H9 (cell line): ENCODE measurements around the gene TSHZ1. TPM values are rescaled to one million over a fixed set of nuclear protein-coding genes. Genes with fewer than 3 reads are reported as not detected.

Experiments used
- DNase-seq: peaks from one replicate; pipeline ENCODE4 v3.0.0-alpha.2; 2017
- H2AFZ ChIP-seq: one replicate; pipeline ENCODE4 v1.6.1; 2013; ENCODE audit warnings: mild to moderate bottlenecking, low read length, control low read depth, moderate library complexity
- H2AK5ac ChIP-seq: 2 replicates; pipeline ENCODE4 v1.6.1; 2013; ENCODE audit warnings: low read length, control low read depth, mixed read lengths; ENCODE audit not compliant: insufficient read length
- H2BK120ac ChIP-seq: one replicate; pipeline ENCODE4 v1.6.1; 2013; ENCODE audit warnings: low read depth, mild to moderate bottlenecking, low read length, control low read depth, inconsistent platforms; ENCODE audit not compliant: poor library complexity, severe bottlenecking
- H2BK12ac ChIP-seq: 2 replicates; pipeline ENCODE4 v1.6.1; 2013; ENCODE audit warnings: low read length, control low read depth, mixed read lengths, low read depth; ENCODE audit not compliant: insufficient read length
- H2BK15ac ChIP-seq: 2 replicates; pipeline ENCODE4 v1.6.1; 2013; ENCODE audit warnings: low read depth, low read length, control low read depth
- H2BK20ac ChIP-seq: one replicate; pipeline ENCODE4 v1.6.1; 2013; ENCODE audit warnings: low read depth, mild to moderate bottlenecking, low read length, control low read depth, inconsistent platforms; ENCODE audit not compliant: poor library complexity, severe bottlenecking
- H2BK5ac ChIP-seq: 2 replicates; pipeline ENCODE4 v1.6.1; 2013; ENCODE audit warnings: low read length, control low read depth, mixed read lengths; ENCODE audit not compliant: insufficient read length
- H3K14ac ChIP-seq: 2 replicates; pipeline ENCODE4 v1.6.1; 2013; ENCODE audit warnings: low read length, control low read depth; ENCODE audit not compliant: insufficient read depth
- H3K18ac ChIP-seq: 2 replicates; pipeline ENCODE4 v1.6.1; 2013; ENCODE audit warnings: low read depth, mild to moderate bottlenecking, mixed read lengths, low read length, control low read depth; ENCODE audit not compliant: insufficient read length
- H3K23ac ChIP-seq: 2 replicates; pipeline ENCODE4 v1.6.1; 2013; ENCODE audit warnings: low read length, control low read depth, mixed read lengths, low read depth; ENCODE audit not compliant: insufficient read length
- H3K23me2 ChIP-seq: 2 replicates; pipeline ENCODE4 v1.6.1; 2013; ENCODE audit warnings: low read depth, mild to moderate bottlenecking, mixed read lengths, low read length, control low read depth; ENCODE audit not compliant: insufficient read length, poor library complexity, severe bottlenecking
- H3K27ac ChIP-seq: 2 replicates; pipeline ENCODE4 v1.5.1; 2013; ENCODE audit warnings: low read length, control low read depth, mixed read lengths, low read depth; ENCODE audit not compliant: insufficient read length
- H3K27me3 ChIP-seq: 2 replicates; pipeline ENCODE4 v1.6.1; 2013; ENCODE audit warnings: low read length, control low read depth, inconsistent platforms; ENCODE audit not compliant: insufficient read depth
- H3K4ac ChIP-seq: 2 replicates; pipeline ENCODE4 v1.6.1; 2013; ENCODE audit warnings: low read depth, mild to moderate bottlenecking, control low read depth, inconsistent platforms, low read length, moderate library complexity
- H3K4me1 ChIP-seq: 2 replicates; pipeline ENCODE4 v1.6.1; 2013; ENCODE audit warnings: low read length, control low read depth, inconsistent platforms; ENCODE audit not compliant: insufficient read depth
- H3K4me2 ChIP-seq: 2 replicates; pipeline ENCODE4 v1.6.1; 2013; ENCODE audit warnings: low read length, control low read depth, mixed read lengths; ENCODE audit not compliant: insufficient read length, insufficient read depth
- H3K56ac ChIP-seq: 2 replicates; pipeline ENCODE4 v1.6.1; 2013; ENCODE audit warnings: low read depth, mild to moderate bottlenecking, mixed read lengths, low read length, control low read depth; ENCODE audit not compliant: insufficient read length
- H3K79me1 ChIP-seq: 2 replicates; pipeline ENCODE4 v1.6.1; 2013; ENCODE audit warnings: low read depth, mild to moderate bottlenecking, moderate library complexity, low read length, control low read depth, inconsistent platforms; ENCODE audit not compliant: insufficient read depth, poor library complexity, severe bottlenecking
- H3K79me2 ChIP-seq: 2 replicates; pipeline ENCODE4 v1.6.1; 2013; ENCODE audit warnings: low read length, control low read depth, inconsistent platforms; ENCODE audit not compliant: insufficient read depth
- H3K9ac ChIP-seq: 2 replicates; pipeline ENCODE4 v1.6.1; 2013; ENCODE audit warnings: low read length, control low read depth, mixed read lengths; ENCODE audit not compliant: insufficient read length; ENCODE audit errors: extremely low read depth
- H3K9me3 ChIP-seq: one replicate; pipeline ENCODE4 v1.6.1; 2013; ENCODE audit warnings: low read depth, low read length, inconsistent platforms; ENCODE audit not compliant: control insufficient read depth
- H3T11ph ChIP-seq: one replicate; pipeline ENCODE4 v1.6.1; 2013; ENCODE audit warnings: mild to moderate bottlenecking, low read length, control low read depth, inconsistent platforms
- H4K20me1 ChIP-seq: one replicate; pipeline ENCODE4 v1.6.1; 2013; ENCODE audit not compliant: control insufficient read depth, insufficient read length, insufficient read depth
- H4K5ac ChIP-seq: 2 replicates; pipeline ENCODE4 v1.6.1; 2013; ENCODE audit warnings: low read depth, mild to moderate bottlenecking, mixed read lengths, low read length, control low read depth; ENCODE audit not compliant: insufficient read length
- H4K8ac ChIP-seq: replicated peaks from 2 replicates; pipeline ENCODE4 v1.6.1; 2013; ENCODE audit warnings: low read length, control low read depth, mixed read lengths, low read depth; ENCODE audit not compliant: insufficient read length
- H4K91ac ChIP-seq: 2 replicates; pipeline ENCODE4 v1.6.1; 2013; ENCODE audit warnings: low read depth, mild to moderate bottlenecking, moderate library complexity, mixed read lengths, low read length, control low read depth; ENCODE audit not compliant: insufficient read length
- H3K27ac Mint-ChIP-seq, 3 experiments: 2 replicates in 2 of 3; 3 replicates in 1 of 3; pipeline ENCODE4 v1.8.0; 2020 to 2021; ENCODE audit warnings: mixed read lengths in 3 of 3, mild to moderate bottlenecking in 1 of 3, moderate library complexity in 1 of 3
- H3K27me3 Mint-ChIP-seq: 2 replicates; pipeline ENCODE4 v1.8.0; 2021; ENCODE audit warnings: low read depth, mild to moderate bottlenecking, moderate library complexity, mixed read lengths
- H3K36me3 Mint-ChIP-seq, 3 experiments: 2 replicates in 2 of 3; 3 replicates in 1 of 3; pipeline ENCODE4 v1.8.0; 2020 to 2021; ENCODE audit warnings: low read depth in 3 of 3, mixed read lengths in 3 of 3; ENCODE audit not compliant: insufficient read depth in 1 of 3
- H3K4me1 Mint-ChIP-seq, 2 experiments: 2 replicates each; pipeline ENCODE4 v1.8.0; 2020; ENCODE audit warnings: mixed read lengths in 2 of 2
- H3K4me3 Mint-ChIP-seq, 2 experiments: 2 replicates in 1 of 2; 3 replicates in 1 of 2; pipeline ENCODE4 v1.8.0; 2020 to 2021; ENCODE audit warnings: mild to moderate bottlenecking in 2 of 2, mixed read lengths in 2 of 2, moderate library complexity in 1 of 2
- H3K9me3 Mint-ChIP-seq, 2 experiments: 2 replicates in 1 of 2; 3 replicates in 1 of 2; pipeline ENCODE4 v1.8.0; 2020; ENCODE audit warnings: mild to moderate bottlenecking in 2 of 2, mixed read lengths in 2 of 2, moderate library complexity in 1 of 2
- CTCF ChIP-seq: fragments of 200-600 bp; sonication (generic); conservative IDR thresholded peaks from 3 replicates; pipeline ENCODE4 v1.8.0; 2021; ENCODE audit warnings: antibody characterized with exemption, mild to moderate bottlenecking
- WGBS: extraction: QIAGEN DNeasy Blood & Tissue Kit; methylation state at CpG from one replicate; pipeline ENCODE4 v1.1.7; 2013; ENCODE audit warnings: missing lambda C conversion rate, low lambda C conversion rate, mixed read lengths; ENCODE audit not compliant: insufficient read length; ENCODE audit errors: extremely low coverage; 5-methylcytosine and 5-hydroxymethylcytosine counted together
- total RNA-seq: library from RNA; stranded (reverse); gene quantifications from 2 replicates; pipeline ENCODE4 v1.2.1, GENCODE V29; 2021

TSHZ1 gene
- total RNA-seq, 1 experiment from 2014 or later, result 0.15 TPM

GRCh38 chr18:75265872-75266271 is 55.3 kb downstream of the TSHZ1 start:
- Mint-ChIP-seq H3K4me3 (no peak overlapping the region), H3K9me3 (no peaks in the 10 kb centered on the region), H3K4me1 (0 out of 4 replicates have a peak, but pooled peaks cover 0 to 6% of the 10 kb centered on the region in 2 experiments), H3K27ac (no peak overlapping the region), H3K36me3 (no peaks in the 10 kb centered on the region), H3K27me3 (no peaks in the 10 kb centered on the region)
- Histone ChIP-seq H4K20me1 (no peaks in the 10 kb centered on the region), H3K27ac (no peak overlapping the region), H2BK120ac (no peak overlapping the region), H4K5ac (no peak overlapping the region), H4K91ac (no peak overlapping the region), H2AK5ac (no peak overlapping the region), H2BK20ac (no peak overlapping the region), H3K23ac (no peak overlapping the region), H3T11ph (no peak overlapping the region), H3K27me3 (no peaks in the 10 kb centered on the region), H3K18ac (no peak overlapping the region), H3K4ac (no peak overlapping the region), H2BK15ac (no peak overlapping the region), H3K9ac (no peak overlapping the region), H3K14ac (no peak overlapping the region), H4K8ac (no peak overlapping the region), H2BK5ac (no peak overlapping the region), H3K79me1 (no peaks in the 10 kb centered on the region), H2AFZ (no peak overlapping the region), H2BK12ac (no peak overlapping the region), H3K23me2 (no peaks in the 10 kb centered on the region), H3K4me1 (no peaks in the 10 kb centered on the region), H3K4me2 (no peak overlapping the region), H3K79me2 (no peaks in the 10 kb centered on the region), H3K9me3 (no peaks in the 10 kb centered on the region), H3K56ac (no peak overlapping the region)
- WGBS, result no CpG with 5 or more reads among the region's 9 CpGs
- TF ChIP-seq CTCF, result no peak
- DNase-seq, result no peak
